Dendritic cell treated with granulocyte-macrophage colony-stimulating factor and Interleukin-4, amounts not matched to agents 40 ng/mL and 50 ng/mL, for 4 days (primary cell): ENCODE results near the gene ZC3H12C.

Experiments
- H3K27ac Mint-ChIP-seq: one replicate; pipeline ENCODE4 v1.8.0; 2022; ENCODE audit warnings: mild to moderate bottlenecking, mixed read lengths
- H3K27me3 Mint-ChIP-seq: one replicate; pipeline ENCODE4 v1.8.0; 2022; ENCODE audit warnings: mild to moderate bottlenecking, mixed read lengths
- H3K36me3 Mint-ChIP-seq: one replicate; pipeline ENCODE4 v1.8.0; 2022; ENCODE audit warnings: low read depth, mixed read lengths
- H3K4me1 Mint-ChIP-seq: one replicate; pipeline ENCODE4 v1.8.0; 2022; ENCODE audit warnings: low read depth, mixed read lengths
- H3K4me3 Mint-ChIP-seq: one replicate; pipeline ENCODE4 v1.8.0; 2022; ENCODE audit warnings: mild to moderate bottlenecking, moderate library complexity, mixed read lengths
- H3K9me3 Mint-ChIP-seq: one replicate; pipeline ENCODE4 v1.8.0; 2022; ENCODE audit warnings: mixed read lengths
- intact Hi-C: fragments of 100-400 bp; cut with micrococcal nuclease; formaldehyde crosslinking; loops from one replicate; pipeline ENCODE4 v1.15.0; 2022

Gene ZC3H12C

GRCh38 chr11:110069158-110069737, 23.9 kb upstream of the ZC3H12C start:
- Mint-ChIP-seq H3K36me3 (no peaks in the 10 kb centered on the region), H3K27ac (peak overlapping the region; percentile 65), H3K4me3 (no peak overlapping the region), H3K27me3 (no peaks in the 10 kb centered on the region), H3K9me3 (no peaks in the 10 kb centered on the region), H3K4me1 (peaks cover 36% of the 10 kb centered on the region)
- intact Hi-C loops = no loop called here

DNA sequence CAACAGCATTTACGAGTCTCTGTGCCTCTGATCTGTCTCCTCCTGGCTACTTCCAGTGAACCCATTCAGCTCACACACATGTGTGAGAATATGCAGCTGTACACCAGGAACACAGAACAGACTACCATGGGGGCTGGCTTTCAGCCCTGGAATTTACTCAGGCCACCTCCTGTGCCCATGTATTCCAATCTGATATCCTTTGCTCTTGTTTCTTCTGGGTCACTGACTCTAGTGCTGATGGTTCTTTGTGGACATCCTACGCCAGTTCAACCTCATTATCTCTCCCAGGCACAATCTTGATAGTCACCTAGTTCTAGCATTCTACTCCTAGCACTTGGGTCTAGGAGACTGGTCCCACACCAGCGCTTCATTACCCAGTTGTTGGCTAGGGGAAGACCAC, 23.0 kb upstream of the ZC3H12C start:
- H3K36me3 Mint-ChIP-seq = no peaks in the 10 kb centered on the region
- peaks cover 40% of the 10 kb centered on the region for H3K4me1 Mint-ChIP-seq
- peak overlapping the region; percentile 33 for H3K27ac Mint-ChIP-seq
- H3K4me3 Mint-ChIP-seq = no peak overlapping the region
- intact Hi-C loops = no loop called here
- no peaks in the 10 kb centered on the region for H3K9me3 Mint-ChIP-seq
- H3K27me3 Mint-ChIP-seq = no peaks in the 10 kb centered on the region

DNA sequence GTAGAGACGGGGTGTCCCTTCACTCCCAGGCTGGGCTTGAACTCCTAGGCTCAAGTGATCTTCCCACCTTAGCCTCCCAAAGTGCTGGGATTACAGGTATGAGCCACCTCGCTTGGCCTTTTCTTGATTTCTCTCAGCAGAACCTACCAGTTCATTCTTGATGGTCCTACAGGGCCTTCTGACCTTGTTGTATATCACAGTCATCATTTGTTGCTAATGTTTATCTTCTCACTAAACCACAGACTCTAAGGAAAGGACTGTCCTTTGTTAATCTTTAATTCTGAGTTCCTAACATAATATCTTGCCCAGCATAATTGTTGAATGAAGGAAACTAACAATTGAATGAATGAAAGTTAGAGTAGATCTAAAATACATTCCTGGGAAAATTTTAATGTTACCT, 22.0 kb upstream of the ZC3H12C start:
- H3K27me3 Mint-ChIP-seq = no peaks in the 10 kb centered on the region
- H3K36me3 Mint-ChIP-seq = no peaks in the 10 kb centered on the region
- H3K4me3 Mint-ChIP-seq = no peak overlapping the region
- no peak overlapping the region for H3K27ac Mint-ChIP-seq
- no peaks in the 10 kb centered on the region for H3K9me3 Mint-ChIP-seq
- intact Hi-C loops = no loop called here
- peaks cover 50% of the 10 kb centered on the region for H3K4me1 Mint-ChIP-seq

- intact Hi-C loops = no loop called here
- Mint-ChIP-seq H3K36me3 (no peaks in the 10 kb centered on the region), H3K4me3 (no peak overlapping the region), H3K4me1 (peaks cover 54% of the 10 kb centered on the region), H3K27ac (no peak overlapping the region), H3K9me3 (no peaks in the 10 kb centered on the region), H3K27me3 (no peaks in the 10 kb centered on the region)
These were observed 20.3 kb upstream of the ZC3H12C start for GRCh38 chr11:110072930-110073329.

GRCh38 chr11:110074499-110074898, 18.7 kb upstream of the ZC3H12C start:
- H3K27me3 Mint-ChIP-seq = no peaks in the 10 kb centered on the region
- H3K27ac Mint-ChIP-seq = no peak overlapping the region
- no peak overlapping the region for H3K4me3 Mint-ChIP-seq
- peaks cover 44% of the 10 kb centered on the region for H3K4me1 Mint-ChIP-seq
- H3K9me3 Mint-ChIP-seq = no peaks in the 10 kb centered on the region
- intact Hi-C loops = no loop called here
- H3K36me3 Mint-ChIP-seq = no peaks in the 10 kb centered on the region

GRCh38 chr11:110075105-110075846, 17.9 kb upstream of the ZC3H12C start:
- Mint-ChIP-seq H3K36me3 (no peaks in the 10 kb centered on the region), H3K27ac (no peak overlapping the region), H3K27me3 (no peaks in the 10 kb centered on the region), H3K9me3 (no peaks in the 10 kb centered on the region), H3K4me1 (peaks cover 39% of the 10 kb centered on the region), H3K4me3 (no peak overlapping the region)
- intact Hi-C loops = no loop called here

DNA sequence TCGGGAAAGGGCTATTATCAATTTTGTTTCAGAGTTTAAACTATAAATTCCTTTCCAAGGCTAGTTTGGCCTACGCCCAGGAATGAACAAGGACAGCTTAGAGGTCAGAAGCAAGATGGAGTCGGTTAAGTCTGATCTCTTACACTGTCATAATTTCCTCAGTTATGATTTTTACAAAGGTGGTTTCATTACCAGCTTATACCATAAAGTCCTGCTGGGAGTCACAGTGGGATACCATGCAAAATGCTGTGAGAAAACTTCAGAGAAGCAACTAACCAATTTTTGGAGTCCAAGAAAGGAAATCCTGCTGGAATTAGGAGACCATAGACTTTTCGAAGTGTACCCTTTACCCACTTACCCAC, 17.4 kb upstream of the ZC3H12C start:
- intact Hi-C loops = no loop called here
- Mint-ChIP-seq H3K9me3 (no peaks in the 10 kb centered on the region), H3K4me1 (peaks cover 33% of the 10 kb centered on the region), H3K27me3 (no peaks in the 10 kb centered on the region), H3K27ac (no peak overlapping the region), H3K4me3 (no peak overlapping the region), H3K36me3 (no peaks in the 10 kb centered on the region)

DNA sequence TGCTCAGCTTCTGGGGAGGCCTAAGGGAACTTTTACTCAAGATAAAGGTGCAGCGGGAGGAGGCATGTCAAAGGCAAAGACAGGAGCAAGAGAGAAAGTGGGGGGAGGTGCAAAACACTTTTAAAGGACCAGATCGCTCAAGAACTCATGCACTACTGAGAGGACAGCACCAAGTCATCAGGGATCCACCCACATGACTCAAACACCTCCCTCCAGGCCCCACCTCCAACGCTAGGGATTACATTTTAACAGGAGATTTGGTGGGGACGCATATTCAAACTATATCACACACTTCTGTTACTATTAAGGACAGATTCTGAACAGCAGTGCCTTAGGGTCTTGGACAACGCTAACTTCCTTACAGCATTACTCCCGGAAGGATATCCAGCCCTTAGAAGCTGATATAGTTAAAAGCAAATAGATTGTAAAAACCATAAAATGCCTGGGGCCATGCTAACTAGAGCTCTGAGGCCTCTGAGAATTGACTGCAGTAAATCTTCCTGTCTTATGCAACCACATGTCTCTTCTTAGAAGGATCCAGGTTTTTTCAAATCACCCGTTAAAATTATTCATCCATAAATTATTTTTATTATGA, 16.7 kb upstream of the ZC3H12C start:
- H3K9me3 Mint-ChIP-seq = no peaks in the 10 kb centered on the region
- H3K36me3 Mint-ChIP-seq = no peaks in the 10 kb centered on the region
- H3K4me3 Mint-ChIP-seq = no peak overlapping the region
- intact Hi-C loops = no loop called here
- H3K27ac Mint-ChIP-seq = no peak overlapping the region
- no peaks in the 10 kb centered on the region for H3K27me3 Mint-ChIP-seq
- peaks cover 36% of the 10 kb centered on the region for H3K4me1 Mint-ChIP-seq

- intact Hi-C loops = no loop called here
- Mint-ChIP-seq H3K27me3 (no peaks in the 10 kb centered on the region), H3K27ac (no peak overlapping the region), H3K36me3 (no peaks in the 10 kb centered on the region), H3K4me3 (no peak overlapping the region), H3K4me1 (peaks cover 42% of the 10 kb centered on the region), H3K9me3 (no peaks in the 10 kb centered on the region)
These were observed 15.8 kb upstream of the ZC3H12C start for GRCh38 chr11:110077346-110077745.

- H3K27ac Mint-ChIP-seq = no peak overlapping the region
- no peaks in the 10 kb centered on the region for H3K27me3 Mint-ChIP-seq
- H3K4me1 Mint-ChIP-seq = peaks cover 39% of the 10 kb centered on the region
- intact Hi-C loops = no loop called here
- H3K4me3 Mint-ChIP-seq = no peak overlapping the region
- H3K9me3 Mint-ChIP-seq = no peaks in the 10 kb centered on the region
- no peaks in the 10 kb centered on the region for H3K36me3 Mint-ChIP-seq
These were observed 15.3 kb upstream of the ZC3H12C start for GRCh38 chr11:110077831-110078325.

- Mint-ChIP-seq H3K36me3 (no peaks in the 10 kb centered on the region), H3K27me3 (no peaks in the 10 kb centered on the region), H3K4me3 (no peak overlapping the region), H3K9me3 (no peaks in the 10 kb centered on the region), H3K27ac (no peak overlapping the region), H3K4me1 (peaks cover 28% of the 10 kb centered on the region)
- intact Hi-C loops = no loop called here
These were observed 14.2 kb upstream of the ZC3H12C start for GRCh38 chr11:110078923-110079544.

- no peaks in the 10 kb centered on the region for H3K27me3 Mint-ChIP-seq
- intact Hi-C loops = no loop called here
These were observed 13.5 kb upstream of the ZC3H12C start for GRCh38 chr11:110079726-110080125.

GRCh38 chr11:110081462-110082376, 11.5 kb upstream of the ZC3H12C start:
- Mint-ChIP-seq H3K4me3 (no peak overlapping the region), H3K27ac (no peak overlapping the region), H3K36me3 (no peaks in the 10 kb centered on the region), H3K27me3 (no peaks in the 10 kb centered on the region), H3K9me3 (no peaks in the 10 kb centered on the region), H3K4me1 (peaks cover 10% of the 10 kb centered on the region)
- intact Hi-C loops = no loop called here

More at GRCh38 chr11:110079726-110080125, 13.5 kb upstream of the ZC3H12C start:
- H3K4me3 Mint-ChIP-seq = no peak overlapping the region
- no peaks in the 10 kb centered on the region for H3K9me3 Mint-ChIP-seq
- no peak overlapping the region for H3K27ac Mint-ChIP-seq
- H3K4me1 Mint-ChIP-seq = peaks cover 28% of the 10 kb centered on the region
- no peaks in the 10 kb centered on the region for H3K36me3 Mint-ChIP-seq
